DOHH2 (cell line): ENCODE data around the gene CLEC12A.

Experiments
- CTCF ChIP-seq: fragments of 200-600 bp; sonication (generic); IDR thresholded peaks from one replicate; pipeline ENCODE4 v1.5.1; 2014; ENCODE audit warnings: antibody characterized with exemption, mild to moderate bottlenecking, low read depth, low read length; ENCODE audit not compliant: poor library complexity, severe bottlenecking
- EZH2phosphoT487 ChIP-seq: fragments of 200-600 bp; sonication (generic); IDR thresholded peaks from 2 replicates; pipeline ENCODE4 v1.6.1; 2017; ENCODE audit warnings: borderline replicate concordance, mild to moderate bottlenecking, antibody characterized with exemption, low read length, moderate library complexity, mixed read lengths

- TF ChIP-seq CTCF = no peak
- TF ChIP-seq EZH2phosphoT487 = no peak
These were observed 21.1 kb downstream of the CLEC12A start for GRCh38 chr12:9992296-9992695.
